Activated CD4-positive, alpha-beta T cell treated with anti-CD3 and anti-CD28 coated beads, Interleukin-2, amount 10 ng/mL, durations not matched to agents 24 days and 14 days (primary cell): ENCODE results near the gene FAM161A. TPM values are rescaled to one million over a fixed set of nuclear protein-coding genes. Genes with fewer than 3 reads are reported as not detected.
"Not testable (repeated sequence)": the region's sequence is repeated elsewhere in the genome, so short reads cannot be mapped to it uniquely, and the experiment has no call there.

Experiments
- DNase-seq: peaks from one replicate; pipeline ENCODE4 v3.0.0; 2022
- H3K27ac Mint-ChIP-seq: one replicate; pipeline ENCODE4 v1.8.0; 2022; ENCODE audit warnings: mild to moderate bottlenecking, mixed read lengths
- H3K27me3 Mint-ChIP-seq: one replicate; pipeline ENCODE4 v1.8.0; 2022; ENCODE audit warnings: mixed read lengths
- H3K36me3 Mint-ChIP-seq: one replicate; pipeline ENCODE4 v1.8.0; 2022; ENCODE audit warnings: low read depth, mild to moderate bottlenecking, mixed read lengths
- H3K4me1 Mint-ChIP-seq: one replicate; pipeline ENCODE4 v1.8.0; 2021; ENCODE audit warnings: mixed read lengths
- H3K4me3 Mint-ChIP-seq: one replicate; pipeline ENCODE4 v1.8.0; 2022; ENCODE audit warnings: mild to moderate bottlenecking, moderate library complexity, mixed read lengths
- H3K9me3 Mint-ChIP-seq: one replicate; pipeline ENCODE4 v1.8.0; 2021; ENCODE audit warnings: mixed read lengths
- intact Hi-C: fragments of 100-400 bp; cut with micrococcal nuclease; formaldehyde crosslinking; loops from one replicate; pipeline ENCODE4 v1.15.1; 2023
- total RNA-seq: library from RNA; stranded (reverse); gene quantifications from 2 replicates; pipeline ENCODE4 v1.2.3, GENCODE V29; 2022

The FAM161A gene, protein sequence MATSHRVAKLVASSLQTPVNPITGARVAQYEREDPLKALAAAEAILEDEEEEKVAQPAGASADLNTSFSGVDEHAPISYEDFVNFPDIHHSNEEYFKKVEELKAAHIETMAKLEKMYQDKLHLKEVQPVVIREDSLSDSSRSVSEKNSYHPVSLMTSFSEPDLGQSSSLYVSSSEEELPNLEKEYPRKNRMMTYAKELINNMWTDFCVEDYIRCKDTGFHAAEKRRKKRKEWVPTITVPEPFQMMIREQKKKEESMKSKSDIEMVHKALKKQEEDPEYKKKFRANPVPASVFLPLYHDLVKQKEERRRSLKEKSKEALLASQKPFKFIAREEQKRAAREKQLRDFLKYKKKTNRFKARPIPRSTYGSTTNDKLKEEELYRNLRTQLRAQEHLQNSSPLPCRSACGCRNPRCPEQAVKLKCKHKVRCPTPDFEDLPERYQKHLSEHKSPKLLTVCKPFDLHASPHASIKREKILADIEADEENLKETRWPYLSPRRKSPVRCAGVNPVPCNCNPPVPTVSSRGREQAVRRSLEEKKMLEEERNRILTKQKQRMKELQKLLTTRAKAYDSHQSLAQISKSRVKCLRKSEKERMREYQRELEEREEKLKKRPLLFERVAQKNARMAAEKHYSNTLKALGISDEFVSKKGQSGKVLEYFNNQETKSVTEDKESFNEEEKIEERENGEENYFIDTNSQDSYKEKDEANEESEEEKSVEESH
- 3.8 and 4.5 TPM in 2 replicates for total RNA-seq

DNA sequence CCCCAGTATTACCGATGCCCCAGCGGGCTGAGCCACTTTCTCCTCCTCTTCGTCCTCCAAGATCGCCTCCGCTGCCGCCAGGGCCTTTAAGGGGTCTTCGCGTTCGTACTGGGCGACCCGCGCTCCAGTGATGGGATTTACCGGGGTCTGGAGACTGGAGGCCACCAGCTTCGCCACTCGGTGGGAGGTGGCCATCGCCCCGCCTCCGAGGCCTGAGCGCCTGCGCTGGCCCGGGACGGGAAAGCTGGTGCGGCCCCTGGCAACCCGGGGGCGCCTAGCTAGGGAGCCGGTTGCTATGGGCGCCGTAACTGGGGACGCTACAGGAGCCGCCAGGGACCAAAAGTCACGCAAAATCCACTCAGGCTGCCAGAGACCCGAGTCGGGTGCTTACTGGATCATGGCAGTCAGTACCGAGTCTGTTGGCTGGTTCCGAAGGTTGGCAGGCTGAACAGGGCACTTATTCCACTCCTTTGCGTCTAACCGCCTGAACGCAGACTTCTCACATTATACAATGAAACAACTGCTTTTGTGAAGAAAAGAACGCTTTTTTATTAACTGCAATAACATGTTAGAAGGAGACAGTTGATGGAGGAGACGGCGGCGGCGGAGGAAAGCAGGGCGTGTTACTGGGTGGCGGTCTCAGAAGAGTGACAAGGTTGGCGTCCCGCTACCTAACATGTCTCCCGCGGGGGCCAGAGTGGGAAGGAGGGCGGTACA is at the start of gene FAM161A:
Gene FAM161A, minus strand, starts transcription at position 214 of the 717 bp plus-strand sequence. Its CDS starts 19 bp downstream, at position 195.
- DNase-seq: peak; percentile 93
- H3K36me3 Mint-ChIP-seq: peaks cover 8% of the 10 kb centered on the region
- H3K4me1 Mint-ChIP-seq: peaks cover 16% of the 10 kb centered on the region
- no peaks in the 10 kb centered on the region for H3K27me3 Mint-ChIP-seq
- intact Hi-C loops: loop anchor here (1.0 to 10.0 kb wide), 7 partner anchors 34 to 972 kb away; partner anchors contain the start of genes CCT4, COMMD1, REL and USP34
- peak within 1 kb of the TSS; percentile 96 for H3K4me3 Mint-ChIP-seq
- H3K27ac Mint-ChIP-seq: peak within 1 kb of the TSS; percentile 88
- H3K9me3 Mint-ChIP-seq: no peaks in the 10 kb centered on the region

DNA sequence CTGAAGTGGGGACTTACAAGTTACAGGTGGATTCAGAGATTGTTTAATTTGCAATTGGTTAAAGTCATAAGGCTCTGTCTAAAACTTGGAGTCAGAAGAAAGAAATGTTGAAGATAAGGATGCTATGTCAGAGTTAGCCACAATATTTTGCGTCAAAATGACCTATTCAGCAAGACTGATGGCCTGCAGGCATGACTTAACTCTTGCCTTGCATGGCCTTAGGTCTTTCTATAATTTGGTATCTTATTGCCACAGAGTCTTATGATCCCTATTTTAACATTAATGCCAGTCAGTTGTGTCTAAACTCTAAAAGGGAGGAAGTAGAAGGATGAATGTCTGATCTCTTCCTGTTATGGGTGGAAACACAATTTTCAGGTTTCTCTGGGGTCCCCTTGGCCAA is 46.4 kb upstream of the FAM161A start:
- Mint-ChIP-seq H3K4me3 (no peak overlapping the region), H3K36me3 (no peaks in the 10 kb centered on the region), H3K27me3 (no peaks in the 10 kb centered on the region), H3K4me1 (no peaks in the 10 kb centered on the region), H3K9me3 (no peaks in the 10 kb centered on the region), H3K27ac (no peak overlapping the region)
- no peak for DNase-seq
- intact Hi-C loops: no loop called here

DNA sequence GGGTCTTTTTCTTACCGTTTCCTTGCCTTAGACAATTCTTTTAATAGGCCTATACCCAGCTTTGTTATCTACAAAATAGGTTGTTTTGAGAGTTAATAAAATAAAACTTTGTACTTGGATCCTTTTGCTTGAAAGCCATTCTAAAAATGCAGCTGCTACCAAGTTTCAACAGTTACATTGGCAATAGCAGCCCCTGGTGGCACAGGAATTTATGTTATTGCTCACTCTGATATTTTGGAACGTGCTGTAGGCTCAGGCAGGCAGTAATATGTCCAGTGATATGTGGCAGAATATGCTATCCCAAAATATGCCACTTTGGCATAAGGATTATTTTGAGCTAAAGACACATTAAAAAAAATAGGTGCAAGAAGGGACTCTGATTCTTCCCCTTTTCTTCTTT is 45.0 kb upstream of the FAM161A start:
- Mint-ChIP-seq H3K9me3 (no peaks in the 10 kb centered on the region), H3K4me3 (no peak overlapping the region), H3K36me3 (no peaks in the 10 kb centered on the region), H3K4me1 (no peaks in the 10 kb centered on the region), H3K27me3 (no peaks in the 10 kb centered on the region), H3K27ac (no peak overlapping the region)
- peak; percentile 68 for DNase-seq
- intact Hi-C loops: no loop called here

DNA sequence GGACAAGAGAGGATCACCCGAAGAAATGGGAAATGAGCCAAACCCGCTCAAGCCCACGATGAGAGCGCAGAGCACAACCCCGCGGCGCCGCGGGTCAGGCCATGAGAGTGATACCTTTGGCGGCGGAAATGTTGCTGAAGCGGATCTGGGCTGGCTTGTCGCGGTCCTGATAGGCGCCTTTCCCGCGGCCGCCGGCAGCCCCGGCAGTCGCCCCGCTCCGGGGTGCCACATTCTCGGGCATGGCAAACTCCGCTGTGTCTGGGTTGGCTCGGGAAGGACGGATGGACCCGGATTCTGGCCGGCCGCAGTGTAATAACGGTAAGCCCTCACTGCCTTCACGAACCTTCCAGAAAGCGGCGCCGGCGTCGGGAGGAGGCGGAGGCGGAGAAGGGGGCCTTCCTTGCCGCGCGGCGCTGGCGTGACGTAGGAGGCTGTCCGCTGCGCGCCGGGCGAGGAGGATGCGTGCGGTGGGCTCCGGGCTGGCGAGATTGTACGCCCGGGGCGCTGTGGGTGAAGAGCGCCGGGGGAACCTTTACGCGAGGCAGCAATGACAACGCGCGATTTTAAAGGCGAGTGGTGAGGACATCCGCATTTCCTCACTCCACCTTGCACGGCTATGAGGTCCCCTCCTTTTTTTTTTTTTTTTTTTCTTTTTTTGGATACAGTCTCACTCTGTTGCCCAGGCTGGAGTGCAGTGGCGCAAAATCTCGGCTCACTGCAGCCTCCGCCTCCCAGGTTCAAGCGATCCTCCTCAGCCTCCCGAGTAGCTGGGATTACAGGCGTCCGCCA is 34.6 kb upstream of the FAM161A start, which contains the start of gene CCT4:
Gene CCT4, minus strand, starts transcription at position 390 of the 789 bp plus-strand sequence. Its CDS starts 149 bp downstream, at position 241.
- Mint-ChIP-seq H3K36me3 (peaks cover 34% of the 10 kb centered on the region), H3K4me3 (peak within 1 kb of the TSS; percentile 99), H3K4me1 (peaks cover 22% of the 10 kb centered on the region), H3K27ac (peak within 1 kb of the TSS; percentile 99), H3K9me3 (no peaks in the 10 kb centered on the region), H3K27me3 (no peaks in the 10 kb centered on the region)
- peak; percentile 97 for DNase-seq
- intact Hi-C loops: loop anchor here (1.0 to 10.0 kb wide), 9 partner anchors 17 to 1700 kb away; partner anchors contain the start of genes COMMD1, EHBP1, FAM161A and MDH1

DNA sequence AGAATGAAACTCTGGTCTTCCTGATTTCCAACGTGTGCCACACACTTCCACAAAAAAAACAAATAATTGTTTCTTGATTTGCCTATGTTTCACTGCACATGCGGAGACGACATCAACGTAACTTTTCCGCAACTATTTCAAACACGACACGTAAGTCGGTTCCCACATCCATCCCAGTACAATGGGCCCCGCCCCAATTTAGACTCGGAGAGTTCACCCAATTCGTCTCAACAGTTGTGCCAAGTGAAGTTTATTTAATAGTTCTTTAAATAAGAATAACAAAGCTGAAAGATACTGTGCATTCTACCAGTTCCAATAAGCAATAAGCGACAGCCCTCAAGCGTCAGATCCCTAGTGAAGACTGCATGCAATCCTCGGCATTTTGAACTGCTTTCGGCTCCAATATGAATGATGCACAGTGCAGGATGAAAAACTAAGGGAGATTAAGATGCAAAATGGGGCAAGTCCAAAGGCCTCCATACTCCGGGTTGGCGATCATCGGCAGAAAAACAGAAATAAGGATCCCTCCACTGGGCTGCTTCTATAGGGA is 33.9 kb upstream of the FAM161A start:
- peak; percentile 75 for DNase-seq
- H3K9me3 Mint-ChIP-seq: no peaks in the 10 kb centered on the region

DNA sequence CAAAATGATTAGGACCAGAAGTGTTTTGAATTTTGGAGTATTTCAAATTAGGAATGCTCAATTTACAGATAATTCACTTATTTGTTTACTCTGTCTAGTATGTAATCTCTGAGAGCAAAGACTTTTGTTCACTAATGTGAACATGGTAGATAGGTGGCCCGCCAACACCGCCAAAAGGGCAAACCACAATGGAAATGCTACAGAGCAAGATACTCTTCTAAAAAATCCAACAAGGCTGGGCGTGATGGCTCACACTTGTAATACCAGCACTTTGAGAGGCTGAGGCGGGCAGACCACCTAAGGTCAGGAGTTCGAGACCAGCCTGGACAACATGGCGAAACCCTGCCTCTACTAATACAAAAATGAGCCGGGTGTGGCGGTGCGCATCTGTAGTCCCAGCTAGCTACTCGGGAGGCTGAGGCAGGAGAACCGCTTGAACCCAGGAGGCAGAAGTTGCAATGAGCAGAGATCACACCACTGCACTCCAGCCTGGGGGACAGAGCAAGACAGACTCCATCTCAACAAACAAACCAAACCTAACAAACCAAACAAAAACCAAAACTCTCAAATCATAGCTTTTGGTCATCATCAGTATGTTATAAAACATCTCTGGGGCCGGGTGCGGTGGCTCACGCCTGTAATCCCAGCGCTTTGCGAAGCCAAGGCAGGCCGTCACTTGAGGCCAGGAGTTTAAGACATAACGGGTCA is 32.2 kb upstream of the FAM161A start:
- DNase-seq: no peak
- peaks cover 47% of the 10 kb centered on the region for H3K36me3 Mint-ChIP-seq
- no peak overlapping the region for H3K27ac Mint-ChIP-seq
- peak overlapping the region; percentile 99 for H3K4me3 Mint-ChIP-seq
- H3K4me1 Mint-ChIP-seq: peaks cover 22% of the 10 kb centered on the region
- intact Hi-C loops: loop anchor here (10.0 kb wide), 1 partner anchor 819 kb away; the partner anchor contains the start of gene EHBP1
- H3K9me3 Mint-ChIP-seq: no peaks in the 10 kb centered on the region
- H3K27me3 Mint-ChIP-seq: no peaks in the 10 kb centered on the region

More for the DNA sequence above, 33.9 kb upstream of the FAM161A start:
- intact Hi-C loops: loop anchor here (1.0 to 10.0 kb wide), 9 partner anchors 18 to 1701 kb away; partner anchors contain the start of genes COMMD1, EHBP1, FAM161A and MDH1
- Mint-ChIP-seq H3K36me3 (peaks cover 37% of the 10 kb centered on the region), H3K27ac (peak overlapping the region; percentile 99), H3K4me1 (peaks cover 22% of the 10 kb centered on the region), H3K4me3 (peak overlapping the region; percentile 99), H3K27me3 (no peaks in the 10 kb centered on the region)

DNA sequence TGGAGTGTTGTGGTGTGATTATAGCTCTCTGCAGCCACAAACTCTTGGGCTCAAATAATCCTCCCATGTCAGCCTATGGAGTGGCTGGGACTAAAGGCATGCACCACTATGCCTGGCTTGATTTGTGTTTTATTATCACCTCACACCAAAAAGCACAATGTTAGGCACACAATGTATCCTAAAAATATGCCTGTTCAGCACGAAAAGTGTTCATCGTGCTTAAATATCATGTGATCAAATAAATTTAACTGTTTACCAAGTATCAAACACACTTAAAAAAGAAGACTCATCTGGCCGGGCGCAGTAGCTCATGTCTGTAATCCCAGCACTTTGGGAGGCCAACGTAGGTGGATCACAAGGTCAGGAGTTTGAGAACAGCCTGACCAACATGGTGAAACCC is 29.0 kb upstream of the FAM161A start:
- no peaks in the 10 kb centered on the region for H3K9me3 Mint-ChIP-seq
- H3K4me3 Mint-ChIP-seq: no peak overlapping the region
- H3K36me3 Mint-ChIP-seq: peaks cover 65% of the 10 kb centered on the region
- H3K27ac Mint-ChIP-seq: no peak overlapping the region
- H3K4me1 Mint-ChIP-seq: peaks cover 17% of the 10 kb centered on the region
- H3K27me3 Mint-ChIP-seq: no peaks in the 10 kb centered on the region
- intact Hi-C loops: loop anchor here (10.0 kb wide), 1 partner anchor 822 kb away; the partner anchor contains the start of gene EHBP1
- no peak for DNase-seq

DNA sequence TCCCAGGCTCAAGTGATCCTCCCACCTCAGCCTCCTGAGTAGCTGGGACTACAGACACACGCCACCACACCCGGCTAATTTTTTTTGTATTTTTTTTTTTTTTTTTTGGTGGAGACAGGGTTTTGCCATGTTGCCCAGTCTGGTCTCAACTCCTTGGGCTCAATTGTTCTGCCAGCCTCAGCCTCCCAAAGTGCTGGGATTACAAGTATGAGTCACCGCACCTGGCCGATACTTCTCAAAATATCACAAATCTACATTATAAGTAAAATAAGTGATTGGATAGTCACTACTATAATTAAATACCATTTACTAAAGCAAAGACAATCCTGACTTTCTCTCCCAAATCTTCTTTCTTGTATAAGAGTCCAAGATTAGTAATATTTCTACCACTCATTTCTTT is 25.5 kb upstream of the FAM161A start:
- H3K36me3 Mint-ChIP-seq: peaks cover 62% of the 10 kb centered on the region
- H3K4me3 Mint-ChIP-seq, H3K9me3 Mint-ChIP-seq, DNase-seq, intact Hi-C loops, H3K27ac Mint-ChIP-seq, H3K4me1 Mint-ChIP-seq, H3K27me3 Mint-ChIP-seq: not testable (repeated sequence)

DNA sequence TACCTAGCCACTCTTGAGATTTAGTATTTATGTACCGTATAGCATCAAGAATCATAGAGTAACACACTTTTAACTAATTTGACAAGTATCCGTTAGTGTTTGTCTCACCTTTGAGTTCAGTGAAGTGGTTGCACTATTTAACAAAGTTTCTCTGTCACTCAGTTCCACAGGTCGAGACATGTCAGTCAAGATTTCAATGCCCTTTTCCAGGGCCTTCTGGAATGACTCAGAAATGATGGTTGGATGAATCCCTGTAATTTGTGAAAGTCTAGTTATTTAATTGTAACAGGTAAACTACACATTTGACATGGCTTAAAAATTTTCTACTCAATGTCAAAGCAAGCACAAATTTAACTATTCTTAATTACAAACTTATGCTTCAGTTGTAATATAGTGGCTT is 24.9 kb upstream of the FAM161A start:
- H3K27ac Mint-ChIP-seq: no peak overlapping the region

DNA sequence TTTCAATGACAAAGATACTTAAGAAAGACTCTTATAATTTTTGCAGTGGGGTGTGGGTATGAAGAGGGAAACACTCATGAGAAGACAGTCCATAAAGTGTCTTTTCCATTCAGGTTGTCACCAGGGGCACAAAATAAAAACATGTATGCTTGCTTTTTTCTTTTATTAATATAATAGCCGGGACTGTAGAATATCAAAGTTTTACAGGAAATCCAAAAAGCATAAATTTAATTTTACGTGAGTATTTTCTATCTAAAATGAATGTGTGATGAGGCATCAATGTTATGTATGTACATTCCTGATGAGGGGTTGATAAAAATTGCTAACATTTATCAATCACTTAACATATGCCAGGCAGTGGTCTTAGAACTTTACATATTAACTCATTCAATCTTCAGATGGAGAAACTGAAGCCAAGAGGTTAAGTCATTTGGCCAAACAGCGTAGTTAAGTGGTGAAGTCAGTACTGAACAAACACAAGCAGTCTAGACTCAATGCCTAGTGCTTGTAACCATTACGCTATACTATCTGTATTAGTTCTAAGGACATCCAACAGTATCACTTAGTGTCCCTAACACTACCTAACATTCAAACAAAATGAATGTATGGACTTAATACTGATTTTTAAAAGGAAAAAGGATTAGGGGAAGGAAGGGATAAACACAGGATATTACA is 23.8 kb upstream of the FAM161A start:
- Mint-ChIP-seq H3K27ac (no peak overlapping the region), H3K9me3 (no peaks in the 10 kb centered on the region), H3K4me3 (no peak overlapping the region), H3K4me1 (no peaks in the 10 kb centered on the region), H3K27me3 (no peaks in the 10 kb centered on the region), H3K36me3 (peaks cover 67% of the 10 kb centered on the region)
- DNase-seq: no peak
- intact Hi-C loops: no loop called here

More for the DNA sequence above, 24.9 kb upstream of the FAM161A start:
- Mint-ChIP-seq H3K9me3 (no peaks in the 10 kb centered on the region), H3K27me3 (no peaks in the 10 kb centered on the region), H3K4me1 (no peaks in the 10 kb centered on the region), H3K4me3 (no peak overlapping the region), H3K36me3 (peaks cover 67% of the 10 kb centered on the region)
- intact Hi-C loops: no loop called here
- DNase-seq: no peak

DNA sequence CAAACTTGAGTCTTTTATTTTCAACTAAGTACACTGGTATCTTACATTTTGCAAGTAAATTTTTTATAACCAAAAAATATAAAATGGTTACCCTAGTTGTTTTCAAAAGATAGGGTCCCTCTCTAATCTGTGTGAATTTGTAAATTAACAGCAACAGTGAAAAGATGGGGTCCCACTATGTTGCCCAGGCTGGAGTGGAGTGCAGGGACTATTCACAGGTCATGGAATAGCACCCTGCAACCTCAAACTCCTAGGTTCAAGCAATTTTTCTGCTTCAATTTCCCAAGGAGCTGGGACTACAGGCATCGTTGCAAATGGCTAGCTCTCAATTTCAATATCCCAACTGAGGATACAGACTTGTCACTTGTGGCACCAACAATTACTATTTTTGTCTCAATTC is 22.5 kb upstream of the FAM161A start:
- Mint-ChIP-seq H3K36me3 (peaks cover 67% of the 10 kb centered on the region), H3K4me1 (no peaks in the 10 kb centered on the region), H3K27ac (no peak overlapping the region), H3K4me3 (no peak overlapping the region), H3K9me3 (no peaks in the 10 kb centered on the region), H3K27me3 (no peaks in the 10 kb centered on the region)
- DNase-seq: no peak
- intact Hi-C loops: no loop called here
